HG03520 (cell line): ENCODE data around the gene WDR7.
A peak's percentile ranks its signal among the peaks of the same experiment; 100 is the strongest.

Experiments
- ATAC-seq: cut with Tn5 transposase; IDR thresholded peaks from one replicate; pipeline ENCODE4 v1.9.1; 2021; ENCODE audit warnings: mild to moderate bottlenecking, moderate library complexity; ENCODE audit not compliant: unreplicated experiment

The WDR7 gene

GRCh38 chr18:56983275-56983992, 332.3 kb downstream of the WDR7 start:
- ATAC-seq: no peak

- no peak for ATAC-seq
Observed at GRCh38 chr18:56984731-56985130, 333.6 kb downstream of the WDR7 start.

- ATAC-seq: no peak
Observed at GRCh38 chr18:56986829-56987228, 335.7 kb downstream of the WDR7 start.

GRCh38 chr18:56987236-56987635, 336.1 kb downstream of the WDR7 start:
- ATAC-seq: no peak

- no peak for ATAC-seq
Observed at GRCh38 chr18:56988022-56988421, 336.9 kb downstream of the WDR7 start.

GRCh38 chr18:56990678-56991077, 339.5 kb downstream of the WDR7 start:
- ATAC-seq: no peak

GRCh38 chr18:56992777-56993176, 341.6 kb downstream of the WDR7 start:
- no peak for ATAC-seq

- no peak for ATAC-seq
Observed at GRCh38 chr18:56995579-56996188, 344.5 kb downstream of the WDR7 start.

- no peak for ATAC-seq
Observed at GRCh38 chr18:56997200-56997599, 346.0 kb downstream of the WDR7 start.

GRCh38 chr18:56999823-57000222, 348.7 kb downstream of the WDR7 start:
- no peak for ATAC-seq

- ATAC-seq: no peak
Observed at GRCh38 chr18:57002627-57003026, 351.5 kb downstream of the WDR7 start.

GRCh38 chr18:57003342-57003741, 352.2 kb downstream of the WDR7 start:
- ATAC-seq: no peak

GRCh38 chr18:57004366-57005121, 353.4 kb downstream of the WDR7 start:
- ATAC-seq: peak; percentile 95

GRCh38 chr18:57008001-57008686, 357.0 kb downstream of the WDR7 start:
- ATAC-seq: no peak

GRCh38 chr18:57009844-57010243, 358.7 kb downstream of the WDR7 start:
- no peak for ATAC-seq

GRCh38 chr18:57014772-57015413, 363.7 kb downstream of the WDR7 start:
- ATAC-seq: no peak

- no peak for ATAC-seq
Observed at GRCh38 chr18:57015451-57015850, 364.3 kb downstream of the WDR7 start.

GRCh38 chr18:57018845-57019244, 367.7 kb downstream of the WDR7 start:
- no peak for ATAC-seq

- ATAC-seq: no peak
Observed at GRCh38 chr18:57022716-57023115, 371.6 kb downstream of the WDR7 start.

GRCh38 chr18:57023275-57023882, 372.2 kb downstream of the WDR7 start:
- no peak for ATAC-seq
